HG02798 (cell line): ENCODE data around the gene RSBN1L.

Source experiments
- ATAC-seq: cut with Tn5 transposase; IDR thresholded peaks from one replicate; pipeline ENCODE4 v1.9.1; 2021; ENCODE audit warnings: mild to moderate bottlenecking; ENCODE audit not compliant: unreplicated experiment, poor library complexity

RSBN1L gene

DNA sequence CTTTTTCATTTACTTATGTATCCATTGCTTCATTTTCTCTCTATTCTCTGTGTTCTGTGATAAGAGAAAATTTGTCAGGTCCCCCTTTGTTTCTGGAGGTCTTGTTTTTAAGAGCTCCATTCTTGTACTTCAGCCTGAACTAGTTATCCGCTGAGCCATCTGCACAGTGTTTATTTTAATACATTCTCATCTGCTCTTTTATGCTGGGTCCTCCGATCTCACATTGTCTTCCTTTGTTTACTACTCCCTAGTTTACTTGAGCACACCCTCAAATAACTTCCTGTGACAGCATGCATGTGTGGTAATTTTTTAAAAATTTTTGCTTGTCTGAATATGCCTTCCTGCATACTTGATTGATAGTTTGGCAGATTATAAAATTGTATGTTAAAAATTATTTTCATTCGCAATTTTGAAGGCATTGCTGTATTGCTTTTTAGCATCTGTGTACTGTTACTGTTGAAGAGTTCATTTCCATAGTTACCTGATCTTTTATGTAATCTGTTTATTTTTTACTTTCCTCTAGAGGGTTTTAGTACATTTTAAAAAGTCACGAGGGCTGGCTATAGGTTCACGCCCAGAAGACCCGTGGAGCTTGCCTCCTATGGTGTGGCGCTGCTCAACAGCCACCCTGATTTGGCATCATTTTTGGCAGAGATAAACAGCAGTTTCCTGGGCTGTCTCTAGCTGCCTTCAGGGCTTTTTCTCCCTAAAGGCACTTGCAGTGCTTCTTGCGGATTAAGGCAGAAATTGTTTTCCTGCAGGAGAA, 31.9 kb downstream of the RSBN1L start:
- ATAC-seq, result no peak

DNA sequence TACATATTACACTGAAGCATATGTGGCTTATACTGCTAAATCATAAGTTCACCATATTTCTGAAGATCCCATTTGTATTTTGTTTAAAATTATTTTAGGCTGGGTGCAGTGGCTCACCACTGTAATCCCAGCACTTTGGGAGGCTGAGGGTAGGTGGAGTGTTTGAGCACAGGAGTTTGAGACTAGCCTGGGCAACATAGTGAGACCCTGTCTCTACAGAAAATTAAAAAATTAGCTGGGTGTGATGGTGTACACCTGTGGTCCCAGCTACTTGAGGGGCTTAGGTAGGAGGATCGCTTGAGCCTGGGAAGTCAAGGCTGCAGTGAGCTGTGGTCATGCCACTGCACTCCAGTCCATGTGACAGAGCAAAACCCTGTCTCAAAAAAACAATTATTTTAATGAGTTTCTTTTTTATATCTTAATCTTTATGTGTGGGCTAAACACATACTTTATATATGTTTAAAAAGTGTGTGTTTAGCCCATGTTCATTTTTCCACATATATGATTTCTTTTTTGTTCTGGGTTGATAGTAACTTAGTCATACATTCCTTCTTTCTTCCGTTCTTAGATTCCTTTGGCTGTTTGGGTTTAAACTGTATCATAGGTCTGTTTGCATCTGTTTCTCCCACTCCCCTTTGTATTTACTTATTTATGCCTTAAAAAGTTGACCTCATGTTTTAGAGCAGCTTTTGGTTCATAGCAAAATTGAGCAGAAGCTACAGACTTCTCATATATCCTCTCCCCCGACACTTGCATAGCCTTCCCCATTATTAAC, 33.5 kb downstream of the RSBN1L start:
- no peak for ATAC-seq

GRCh38 chr7:77731716-77732115, 35.5 kb downstream of the RSBN1L start:
- ATAC-seq, result no peak

DNA sequence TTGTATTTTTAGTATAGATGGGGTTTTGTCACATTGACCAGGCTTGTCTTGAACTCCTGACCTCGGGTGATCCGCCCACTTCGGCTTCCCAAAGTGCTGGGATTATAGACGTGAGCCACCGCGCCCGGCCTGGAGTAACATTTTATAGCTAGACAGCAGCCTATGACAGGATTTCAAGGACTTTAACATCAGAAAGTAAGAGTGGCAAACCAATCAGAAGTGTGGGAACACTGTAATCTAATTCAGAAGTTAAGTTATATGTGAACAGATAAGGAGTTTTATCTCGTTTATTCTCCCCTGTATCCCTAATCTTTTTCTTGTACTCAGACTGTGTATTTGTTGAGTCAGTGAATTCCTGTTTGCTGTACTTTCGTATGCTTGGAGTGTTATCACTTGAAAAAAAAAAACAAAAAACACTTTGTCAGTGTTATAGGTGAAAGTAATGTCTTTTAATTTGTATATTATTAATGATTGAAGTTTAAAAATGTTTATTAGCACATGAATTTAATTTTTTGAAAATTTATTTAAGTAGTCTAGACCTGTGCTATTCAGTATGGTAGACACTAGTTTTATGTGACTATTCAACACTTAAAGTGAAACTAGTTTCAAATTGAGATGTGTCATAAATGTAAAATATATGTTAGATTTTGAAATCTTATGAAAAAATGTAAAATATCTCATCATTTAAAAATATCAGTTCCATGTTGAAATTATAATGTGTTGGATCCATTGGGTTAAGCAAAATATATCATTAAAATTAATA, 38.6 kb downstream of the RSBN1L start:
- ATAC-seq, result no peak

DNA sequence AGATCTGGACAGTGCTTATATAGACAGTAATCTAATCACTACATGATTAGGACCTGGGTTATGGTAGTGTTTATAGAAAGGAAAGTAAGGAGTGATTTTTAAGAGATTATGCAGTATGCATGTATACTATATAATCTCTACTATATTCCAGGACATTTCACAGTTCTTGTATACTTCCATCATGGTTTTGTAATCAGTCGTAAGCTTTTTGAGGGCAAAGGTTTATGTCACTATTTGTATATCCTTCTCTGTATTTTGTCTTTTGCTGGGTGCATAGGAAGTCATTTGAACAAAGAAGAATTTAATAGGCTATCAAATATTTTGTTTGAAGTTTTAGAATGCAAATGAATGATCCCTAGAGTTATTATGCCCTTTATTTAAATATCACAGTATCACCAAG, 39.2 kb downstream of the RSBN1L start:
- no peak for ATAC-seq

DNA sequence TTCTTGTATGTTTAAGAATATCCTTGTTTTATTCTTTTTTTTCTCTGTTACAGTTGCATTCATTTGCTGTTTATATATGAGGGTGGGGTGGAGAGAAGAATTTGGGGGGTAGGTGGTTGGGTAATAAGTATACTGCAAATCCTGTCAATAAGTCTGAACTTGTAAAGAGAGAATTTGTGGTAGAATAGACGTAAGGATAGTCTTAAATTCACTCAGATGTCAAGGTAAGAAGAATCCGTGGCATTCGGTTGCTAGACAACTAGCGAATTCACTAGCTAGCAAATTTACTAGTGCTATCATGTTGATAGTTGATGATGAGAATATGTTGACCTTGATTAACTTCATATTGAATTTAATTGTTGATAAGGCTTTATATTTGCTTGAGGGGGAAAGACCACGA, 40.7 kb downstream of the RSBN1L start:
- no peak for ATAC-seq

DNA sequence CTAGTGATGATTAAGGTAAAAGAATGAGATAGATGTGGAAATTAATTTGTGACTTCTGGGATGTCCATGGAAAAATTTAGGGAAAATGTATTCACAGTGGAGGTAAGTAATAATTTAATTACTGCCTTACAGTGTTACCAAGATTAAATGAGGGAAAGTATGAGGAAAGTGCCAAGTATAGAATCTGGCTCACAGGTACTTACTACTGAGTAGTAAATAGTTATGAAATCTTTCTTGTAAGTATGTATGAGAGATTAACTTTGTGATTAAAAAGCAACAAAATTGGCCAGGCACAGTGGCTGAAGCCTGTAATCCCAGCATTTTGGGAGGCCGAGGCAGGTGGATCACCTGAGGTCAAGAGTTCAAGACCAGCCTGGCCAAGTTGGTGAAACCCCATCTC, 42.1 kb downstream of the RSBN1L start:
- ATAC-seq, result no peak

DNA sequence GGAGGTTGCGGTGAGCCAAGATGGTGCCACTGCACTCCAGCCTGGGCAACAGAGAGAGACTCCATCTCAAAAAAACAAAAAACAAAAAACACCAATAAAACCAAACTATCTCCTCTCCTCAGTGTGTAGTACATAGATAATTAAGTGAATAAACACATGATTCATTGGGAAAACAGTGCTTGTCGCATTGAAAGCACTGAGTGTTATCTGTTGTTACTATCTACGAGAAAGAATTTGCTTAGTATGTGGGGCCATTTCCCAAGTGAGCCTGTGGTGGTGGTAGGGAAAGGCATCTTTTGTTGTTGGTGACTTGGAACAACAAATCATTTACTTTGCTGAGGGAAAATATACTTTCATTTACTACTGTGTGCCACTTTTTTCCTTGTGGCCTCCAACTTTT, 42.6 kb downstream of the RSBN1L start:
- ATAC-seq, result no peak

DNA sequence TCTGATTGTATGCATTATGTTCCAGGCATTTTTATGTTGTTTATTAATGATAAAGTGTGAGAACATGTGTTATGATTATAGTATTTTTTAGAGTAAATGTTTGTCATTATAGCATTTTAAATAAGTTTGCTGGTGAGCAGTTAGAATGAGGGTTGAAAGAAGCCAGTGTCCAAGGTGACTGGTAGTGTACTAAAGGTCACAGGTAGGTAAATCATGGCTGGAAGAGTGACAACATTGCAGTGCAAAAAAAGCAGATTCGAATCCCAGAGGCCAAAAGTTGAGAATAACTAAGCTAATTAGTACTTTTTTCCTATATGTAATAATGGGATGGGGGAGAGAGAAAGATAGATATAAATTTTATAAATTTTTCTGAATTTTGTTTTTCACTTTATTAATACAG, 44.0 kb downstream of the RSBN1L start:
- no peak for ATAC-seq

DNA sequence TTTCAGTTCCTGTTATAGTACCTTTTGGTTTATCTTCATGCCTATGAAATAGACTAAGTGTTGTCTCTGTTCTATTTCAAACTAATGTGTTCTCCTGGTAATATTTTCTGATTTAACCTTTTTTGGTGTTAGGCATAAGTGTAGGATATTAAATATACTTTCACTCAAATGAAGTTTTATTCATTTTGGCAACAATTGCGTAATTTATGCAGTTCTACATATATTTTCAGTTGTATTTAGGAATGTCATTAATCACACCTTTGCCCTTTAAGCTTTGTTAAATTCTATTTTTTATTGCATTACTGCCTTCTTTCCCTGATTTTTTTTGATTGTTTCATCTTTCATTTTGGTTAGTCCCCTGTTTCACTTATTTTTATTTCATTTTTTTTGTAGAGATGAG, 47.3 kb downstream of the RSBN1L start:
- no peak for ATAC-seq

- no peak for ATAC-seq
These were observed 49.5 kb downstream of the RSBN1L start for GRCh38 chr7:77745746-77746145.

- no peak for ATAC-seq
These were observed 50.0 kb downstream of the RSBN1L start for GRCh38 chr7:77746164-77746823.

DNA sequence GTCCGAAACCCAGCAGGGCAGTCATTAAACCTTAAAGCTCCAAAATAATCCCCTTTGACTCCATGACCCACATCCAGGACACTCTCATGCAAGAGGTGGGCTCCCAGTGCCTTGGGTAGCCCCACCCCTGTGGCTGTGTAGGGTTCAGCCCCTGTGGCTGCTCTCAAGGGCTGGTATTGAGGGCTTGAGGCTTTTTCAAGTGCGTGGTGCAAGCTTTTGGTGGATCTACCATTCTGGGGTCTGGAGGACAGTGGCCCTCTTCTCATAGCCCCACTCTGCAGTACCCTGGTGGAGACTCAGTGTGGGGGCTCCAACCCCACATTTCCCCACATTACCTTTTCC, 50.5 kb downstream of the RSBN1L start:
- ATAC-seq, result no peak

DNA sequence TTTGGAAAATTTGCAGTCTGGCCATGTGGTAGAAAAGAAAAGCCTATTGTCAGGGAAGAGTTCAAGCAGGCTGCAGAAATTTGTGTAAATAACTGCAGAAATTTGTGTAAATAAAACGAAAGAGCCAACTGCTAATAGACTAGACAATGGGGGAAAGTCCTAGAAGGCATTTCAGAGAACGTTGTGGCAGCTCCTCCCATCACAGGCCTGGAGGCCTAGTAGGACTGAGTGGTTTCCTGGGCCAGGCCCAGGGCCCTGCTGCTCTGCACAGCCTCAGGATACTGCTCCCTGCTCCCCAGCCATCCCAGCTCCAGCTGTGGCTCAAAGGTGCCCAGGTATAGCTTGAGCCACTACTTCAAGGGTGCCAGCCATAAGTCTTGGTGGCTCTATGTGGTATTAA, 50.9 kb downstream of the RSBN1L start:
- ATAC-seq, result no peak

DNA sequence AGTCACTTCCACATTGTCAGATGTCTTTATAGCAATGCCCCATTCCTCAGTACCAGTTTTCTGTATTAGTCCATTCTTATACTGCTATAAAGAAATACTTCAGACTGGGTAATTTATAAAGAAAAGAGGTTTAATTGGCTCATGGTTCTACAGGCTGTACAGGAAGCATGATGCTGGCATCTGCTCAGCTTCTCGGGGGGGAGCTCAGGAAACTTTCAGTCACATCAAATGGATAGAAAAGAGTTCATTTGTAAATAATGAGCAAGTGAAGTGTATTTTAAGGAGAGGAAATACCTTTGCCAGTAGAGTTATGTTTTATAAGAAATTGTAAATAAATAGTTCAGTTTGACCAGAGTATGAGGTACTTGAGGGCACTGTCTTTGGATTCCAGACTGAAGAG, 51.5 kb downstream of the RSBN1L start:
- ATAC-seq, result no peak

DNA sequence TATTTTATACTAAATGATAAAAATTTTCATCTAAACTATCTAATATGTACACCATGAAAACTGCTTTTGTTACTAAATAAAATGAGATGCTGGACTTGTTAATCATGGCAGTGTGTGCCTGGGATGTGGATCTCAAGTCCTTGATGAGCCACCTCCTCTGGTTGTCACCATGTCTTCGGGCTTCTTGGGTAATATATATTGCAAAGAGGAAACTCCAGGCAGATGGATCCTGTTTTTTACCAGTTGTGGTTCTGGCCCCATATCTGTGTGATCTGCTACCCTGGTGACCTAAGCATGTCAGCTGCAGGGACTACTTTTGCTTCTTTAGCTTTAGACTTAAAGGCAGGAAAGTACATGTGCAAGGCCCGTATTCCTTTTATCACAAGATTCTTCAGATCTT, 55.8 kb downstream of the RSBN1L start:
- no peak for ATAC-seq

DNA sequence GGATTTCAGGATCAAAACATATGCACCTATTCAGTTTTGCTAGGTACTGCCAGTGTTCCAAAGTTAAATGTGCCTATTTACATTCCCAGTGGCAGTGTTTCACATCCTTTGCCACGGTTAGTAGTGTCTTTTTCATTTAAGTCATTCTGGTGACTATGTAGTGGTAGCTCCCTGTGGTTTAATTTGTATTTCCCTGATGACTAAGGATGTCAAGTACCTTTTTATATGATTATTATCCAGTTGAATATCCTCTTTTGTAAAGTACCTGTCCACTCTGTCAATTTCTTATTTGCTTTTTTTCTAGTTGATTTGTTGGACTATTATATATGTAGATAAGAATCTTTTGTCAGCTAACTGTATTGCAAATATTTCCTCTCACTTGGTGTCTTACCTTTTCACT, 56.9 kb downstream of the RSBN1L start:
- ATAC-seq, result no peak

DNA sequence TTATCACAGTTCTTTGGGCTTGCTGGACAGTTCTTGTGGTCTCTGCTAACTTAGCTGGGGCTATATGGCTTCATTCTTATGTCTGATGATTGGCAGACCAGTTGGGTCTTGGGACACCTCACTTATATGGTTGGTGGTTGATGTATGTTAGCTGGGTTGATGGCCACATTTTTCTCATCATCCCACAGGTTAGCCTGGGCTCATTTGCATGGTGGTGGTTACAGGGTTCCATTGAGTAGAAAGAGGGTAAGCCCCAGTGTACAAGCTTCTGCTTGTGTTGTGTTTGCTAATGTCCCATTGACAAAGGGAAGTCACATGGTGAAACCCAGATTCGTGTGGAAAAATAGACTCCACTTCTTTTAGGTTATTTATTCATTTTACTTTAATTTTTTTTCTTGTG, 61.3 kb downstream of the RSBN1L start:
- peak; percentile 95 for ATAC-seq

DNA sequence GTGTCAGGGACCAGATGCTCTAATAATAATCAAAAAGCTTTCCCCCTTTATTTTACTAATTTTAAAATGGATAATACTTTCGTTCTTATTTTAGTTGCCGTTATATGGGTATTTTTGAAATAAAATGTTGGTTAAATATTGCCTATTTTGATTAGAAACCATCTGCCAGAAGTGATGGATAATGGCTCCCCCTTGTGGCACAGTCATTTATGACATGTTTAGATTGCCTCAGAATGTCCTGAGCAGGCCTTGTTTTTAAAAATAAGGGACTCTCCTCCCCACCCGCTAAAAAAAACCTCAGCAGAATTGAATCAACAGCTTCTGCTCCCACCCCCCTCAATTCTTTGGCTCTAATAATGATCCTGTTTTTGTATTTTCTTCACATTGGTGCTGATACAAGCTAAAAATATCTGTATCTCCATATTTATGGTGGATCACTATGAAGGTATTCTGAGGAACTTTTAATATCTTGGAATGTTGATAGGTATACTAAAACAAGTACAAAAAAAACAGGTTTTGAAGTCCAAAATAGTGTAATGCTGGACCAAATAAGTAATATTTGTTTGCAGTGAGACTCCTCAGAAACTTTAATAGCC, 63.1 kb downstream of the RSBN1L start:
- ATAC-seq, result no peak

- no peak for ATAC-seq
These were observed 64.7 kb downstream of the RSBN1L start for GRCh38 chr7:77760809-77761453.
